ENCODE data around the gene ZRSR2.

- no peak for TF ChIP-seq REST (IDR thresholded peaks at IDR 0.05; ENCODE audit: borderline replicate concordance)
- no peak for TF ChIP-seq REST (CRISPR knock-in tag; IDR thresholded peaks at IDR 0.05; ENCODE audit: low read depth)
- no peak for TF ChIP-seq JUND (IDR thresholded peaks at IDR 0.05; ENCODE audit: borderline replicate concordance, low read depth, low read length)
- TF ChIP-seq JUND (tag; IDR thresholded peaks at IDR 0.05; ENCODE audit: borderline replicate concordance, low read depth, low read length): no peak
- TF ChIP-seq CTCF (IDR thresholded peaks at IDR 0.05 in 2 of 3, conservative IDR thresholded peaks at IDR 0.05 in 1 of 3; ENCODE audit: insufficient read depth in 2 of 3, low read depth in 1 of 3, low read length in 3 of 3): no peak
- no peak for TF ChIP-seq CHD2 (IDR thresholded peaks at IDR 0.05; ENCODE audit: low read depth, low read length)
- no peak for TF ChIP-seq E2F8 (IDR thresholded peaks at IDR 0.05; ENCODE audit: low read depth, partially characterized antibody)
- no peak for TF ChIP-seq FOS (IDR thresholded peaks at IDR 0.05; ENCODE audit: extremely low read depth, insufficient read length)
- TF ChIP-seq ZNF253 (CRISPR knock-in tag; conservative IDR thresholded peaks at IDR 0.05): no peak
- no peak for TF ChIP-seq CTBP1 (IDR thresholded peaks at IDR 0.05; ENCODE audit: borderline replicate concordance)
- TF ChIP-seq POLR2AphosphoS5 (IDR thresholded peaks at IDR 0.05; ENCODE audit: control insufficient read depth, insufficient read depth, low read depth, low read length): no peak
- no peak for TF ChIP-seq GTF3C2 (IDR thresholded peaks at IDR 0.05; ENCODE audit: borderline replicate concordance, extremely low read depth, insufficient read length)
- no peak for TF ChIP-seq POLR2AphosphoS2 (IDR thresholded peaks at IDR 0.05; ENCODE audit: low read length)
- no peak for TF ChIP-seq JUNB (CRISPR knock-in tag; conservative IDR thresholded peaks at IDR 0.05)
- no peak for TF ChIP-seq ATF1 (CRISPR knock-in tag; IDR thresholded peaks at IDR 0.05)
- TF ChIP-seq ATF1 (tag; IDR thresholded peaks at IDR 0.05): no peak
- TF ChIP-seq ZBTB43 (CRISPR knock-in tag; IDR thresholded peaks at IDR 0.05): no peak
These were observed 40.4 kb upstream of the ZRSR2 start for GRCh38 chrX:15749642-15750610.
